Thymus (tissue), 11 donors: Measurements from ENCODE around the gene FTO. TPM values are rescaled to one million over a fixed set of nuclear protein-coding genes. Genes with fewer than 3 reads are reported as not detected.

ENCODE experiments used
- DNase-seq, 9 donors: peaks; one replicate each; pipeline ENCODE4 v3.0.0-alpha.2; 2013; ENCODE audit warnings: low spot score in 9 of 9, low read depth in 6 of 9, missing footprints in 1 of 9
- H3K27ac ChIP-seq, 2 donors: one replicate each; pipeline ENCODE4 v1.5.1; 2013; ENCODE audit warnings: control low read depth in 1 of 2, low read depth in 1 of 2, low read length in 1 of 2, mild to moderate bottlenecking in 1 of 2, moderate library complexity in 1 of 2
- H3K27me3 ChIP-seq, 2 donors: one replicate each; pipeline ENCODE4 v1.5.1; 2013; ENCODE audit warnings: low read length in 1 of 2; ENCODE audit not compliant: control insufficient read depth in 2 of 2, insufficient read depth in 1 of 2
- H3K36me3 ChIP-seq, 2 donors: one replicate each; pipeline ENCODE4 v1.5.1; 2013; ENCODE audit warnings: low read length in 1 of 2, mild to moderate bottlenecking in 1 of 2, moderate library complexity in 1 of 2; ENCODE audit not compliant: control insufficient read depth in 2 of 2, insufficient read depth in 2 of 2
- H3K4me1 ChIP-seq, 2 donors: one replicate each; pipeline ENCODE4 v1.5.1; 2013; ENCODE audit warnings: low read length in 2 of 2; ENCODE audit not compliant: control insufficient read depth in 2 of 2, insufficient read depth in 2 of 2
- H3K4me3 ChIP-seq, 2 donors: one replicate each; pipeline ENCODE4 v1.5.1; 2013; ENCODE audit warnings: low read length in 2 of 2, control low read depth in 1 of 2, mild to moderate bottlenecking in 1 of 2
- H3K9me3 ChIP-seq, 2 donors: one replicate each; pipeline ENCODE4 v1.5.1; 2013; ENCODE audit warnings: low read length in 1 of 2, mild to moderate bottlenecking in 1 of 2; ENCODE audit not compliant: control insufficient read depth in 2 of 2, insufficient read depth in 1 of 2
- WGBS: extraction: QIAGEN DNeasy Blood & Tissue Kit; methylation state at CpG from one replicate; pipeline ENCODE4 v1.1.7; 2013; 5-methylcytosine and 5-hydroxymethylcytosine counted together
- polyA plus RNA-seq: library from polyadenylated mRNA; stranded (reverse); fragments of 200-250 nt; gene quantifications from one replicate; pipeline ENCODE4 v1.2.3, GENCODE V29; 2013
- total RNA-seq: library from RNA; stranded (reverse); fragments of 120-200 nt; gene quantifications from one replicate; pipeline ENCODE4 v1.2.4, GENCODE V29; 2013
- donor health status: healthy.

The FTO gene
- total and polyA plus RNA-seq, 2 donors: 13.7 to 34.5 TPM

GRCh38 chr16:53964145-53964790 lies 260.3 kb downstream of the FTO start:
- no peaks in the 10 kb centered on the region for H3K9me3 ChIP-seq
- DNase-seq: no peak
- no peak overlapping the region for H3K27ac ChIP-seq
- no peaks in the 10 kb centered on the region for H3K4me1 ChIP-seq
- H3K27me3 ChIP-seq: no peaks in the 10 kb centered on the region
- no peaks in the 10 kb centered on the region for H3K36me3 ChIP-seq
- no peak overlapping the region for H3K4me3 ChIP-seq

DNA sequence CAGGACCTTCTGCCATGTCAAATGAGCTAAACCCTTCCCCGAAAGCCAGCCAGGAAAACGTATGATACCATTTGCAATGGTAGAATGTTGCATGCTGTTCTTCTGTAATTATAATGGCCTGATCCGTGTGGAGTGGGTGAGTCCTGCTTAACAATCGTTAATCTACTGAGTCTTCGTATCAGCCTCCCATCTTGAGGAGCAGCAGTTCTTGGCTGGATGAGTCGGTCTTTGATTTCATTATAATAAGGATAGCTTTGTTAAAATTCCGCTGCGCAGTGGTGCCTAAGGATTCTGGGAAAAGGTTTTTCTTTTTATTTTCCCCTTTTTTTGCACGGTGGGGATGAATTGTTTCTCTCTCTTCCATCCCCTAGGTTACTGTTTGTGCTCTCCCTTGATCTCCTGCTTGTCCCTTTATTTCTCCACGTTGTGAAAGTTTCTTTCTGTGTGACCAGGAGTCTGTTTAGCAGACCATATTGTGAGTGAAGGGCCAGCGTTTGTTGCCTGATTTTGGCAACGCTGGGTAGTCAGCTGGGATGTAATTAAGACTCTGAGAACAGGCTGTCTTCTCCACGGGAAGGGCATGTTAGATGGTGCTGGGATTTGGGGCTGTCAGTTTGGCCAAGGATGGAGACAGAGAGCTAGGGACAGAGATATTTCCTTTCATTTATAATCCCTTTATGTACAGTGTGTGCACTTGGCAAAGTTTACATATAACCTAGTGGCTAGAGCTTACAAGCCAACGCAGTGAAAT lies 263.0 kb downstream of the FTO start:
- Histone ChIP-seq H3K27ac (no peak overlapping the region), H3K36me3 (no peaks in the 10 kb centered on the region), H3K27me3 (no peaks in the 10 kb centered on the region), H3K4me1 (no peaks in the 10 kb centered on the region), H3K4me3 (no peak overlapping the region), H3K9me3 (no peaks in the 10 kb centered on the region)
- DNase-seq: no peak
- 91% methylated on average over 14 of the region's 14 CpGs for WGBS

DNA sequence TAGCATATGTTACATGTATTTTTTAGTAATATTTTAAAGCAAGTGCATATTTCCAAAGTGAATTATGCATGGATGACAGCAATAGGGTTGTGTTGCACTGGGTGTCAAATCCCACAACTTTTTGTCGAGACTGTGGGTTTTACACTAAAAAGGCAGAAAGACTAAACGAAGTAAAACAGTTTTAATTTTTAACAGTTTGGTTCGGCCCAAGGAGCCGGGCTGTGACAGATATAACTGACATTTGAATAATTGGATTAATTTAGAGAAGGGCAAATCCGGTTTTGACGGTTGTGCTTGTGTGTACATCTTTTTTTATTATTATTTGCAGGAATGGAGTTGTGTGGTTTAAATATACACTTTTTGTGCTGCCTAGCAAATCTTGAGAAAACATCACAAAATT lies 263.6 kb downstream of the FTO start:
- H3K36me3 ChIP-seq: no peaks in the 10 kb centered on the region
- no peak overlapping the region for H3K4me3 ChIP-seq
- 99% methylated on average over 6 of the region's 6 CpGs for WGBS
- no peaks in the 10 kb centered on the region for H3K27me3 ChIP-seq
- DNase-seq: no peak
- no peaks in the 10 kb centered on the region for H3K9me3 ChIP-seq
- H3K27ac ChIP-seq: no peak overlapping the region
- H3K4me1 ChIP-seq: no peaks in the 10 kb centered on the region

GRCh38 chr16:53968454-53968853 lies 264.5 kb downstream of the FTO start:
- H3K36me3 ChIP-seq: no peaks in the 10 kb centered on the region
- 96% methylated on average over 2 of the region's 2 CpGs for WGBS
- H3K9me3 ChIP-seq: no peaks in the 10 kb centered on the region
- H3K27ac ChIP-seq: no peak overlapping the region
- no peak for DNase-seq
- no peaks in the 10 kb centered on the region for H3K4me1 ChIP-seq
- H3K4me3 ChIP-seq: no peak overlapping the region
- H3K27me3 ChIP-seq: no peaks in the 10 kb centered on the region

- no peak overlapping the region for H3K27ac ChIP-seq
- H3K9me3 ChIP-seq: no peaks in the 10 kb centered on the region
- H3K4me3 ChIP-seq: no peak overlapping the region
- H3K36me3 ChIP-seq: no peaks in the 10 kb centered on the region
- H3K27me3 ChIP-seq: no peaks in the 10 kb centered on the region
- H3K4me1 ChIP-seq: no peaks in the 10 kb centered on the region
- no peak for DNase-seq
- WGBS: 99% methylated on average over 1 of the region's 1 CpG
These were observed 264.9 kb downstream of the FTO start for GRCh38 chr16:53968896-53969295.

DNA sequence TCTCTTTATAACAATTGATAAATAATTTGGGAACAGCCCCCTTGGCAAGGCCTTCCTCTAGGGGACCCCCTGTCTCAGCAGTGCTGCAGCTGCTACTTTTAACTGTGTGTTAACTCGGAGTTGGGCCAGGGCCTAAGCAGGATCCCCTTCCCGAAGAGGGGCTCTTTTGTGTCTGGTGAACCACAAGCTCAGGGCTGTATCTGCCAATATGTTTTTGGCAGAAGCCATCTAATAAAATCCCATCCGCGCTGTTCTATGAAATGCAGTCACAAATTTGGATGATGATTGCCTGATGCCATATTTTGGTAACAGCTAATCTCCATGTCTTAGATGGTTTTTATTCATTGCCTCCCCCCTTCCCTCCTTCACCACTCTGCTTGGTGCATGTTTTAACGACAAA lies 267.7 kb downstream of the FTO start:
- Histone ChIP-seq H3K27ac (no peak overlapping the region), H3K4me3 (no peak overlapping the region), H3K36me3 (no peaks in the 10 kb centered on the region), H3K9me3 (no peaks in the 10 kb centered on the region), H3K27me3 (no peaks in the 10 kb centered on the region), H3K4me1 (no peaks in the 10 kb centered on the region)
- 98% methylated on average over 5 of the region's 5 CpGs for WGBS
- no peak for DNase-seq

GRCh38 chr16:53973021-53973420 lies 269.1 kb downstream of the FTO start:
- Histone ChIP-seq H3K27ac (no peak overlapping the region), H3K9me3 (no peaks in the 10 kb centered on the region), H3K36me3 (no peaks in the 10 kb centered on the region), H3K27me3 (no peaks in the 10 kb centered on the region), H3K4me3 (no peak overlapping the region), H3K4me1 (no peaks in the 10 kb centered on the region)
- 98% methylated on average over 4 of the region's 4 CpGs for WGBS
- DNase-seq: no peak

- H3K27ac ChIP-seq: no peak overlapping the region
- DNase-seq: no peak
- no peaks in the 10 kb centered on the region for H3K36me3 ChIP-seq
- no peaks in the 10 kb centered on the region for H3K4me1 ChIP-seq
- 96% methylated on average over 4 of the region's 4 CpGs for WGBS
- no peaks in the 10 kb centered on the region for H3K27me3 ChIP-seq
- no peaks in the 10 kb centered on the region for H3K9me3 ChIP-seq
- no peak overlapping the region for H3K4me3 ChIP-seq
These were observed 270.6 kb downstream of the FTO start for GRCh38 chr16:53974484-53975080.

- no peaks in the 10 kb centered on the region for H3K36me3 ChIP-seq
- H3K27ac ChIP-seq: no peak overlapping the region
- no peak for DNase-seq
- no peak overlapping the region for H3K4me3 ChIP-seq
- no peaks in the 10 kb centered on the region for H3K27me3 ChIP-seq
- H3K4me1 ChIP-seq: no peaks in the 10 kb centered on the region
- WGBS: 97% methylated on average over 3 of the region's 3 CpGs
- no peaks in the 10 kb centered on the region for H3K9me3 ChIP-seq
These were observed 276.7 kb downstream of the FTO start for GRCh38 chr16:53980675-53981074.
